Posterior vena cava (tissue), 2 donors: ENCODE measurements around the gene DDRGK1. TPM values are rescaled to one million over a fixed set of nuclear protein-coding genes. Genes with fewer than 3 reads are reported as not detected.

ENCODE experiments used
- DNase-seq: peaks from one replicate; pipeline ENCODE4 v3.0.0-alpha.2; 2020; ENCODE audit warnings: low spot score
- intact Hi-C, 2 donors: fragments of 100-400 bp; cut with DNase I; formaldehyde crosslinking; loops; one replicate each; pipeline versions ENCODE4 v1.14.1 to v1.14.2; 2022 to 2023
- total RNA-seq, 2 donors: library from RNA; stranded (reverse); fragmentation: NEBNext Ultra II Directional; extraction: Animal tissue kit (Norgen Biotek cat#: 25700); gene quantifications; one replicate each; pipeline ENCODE4 v1.2.1, GENCODE V29; 2021
- donor health status: DM: yes; HTN: yes; CAD: no.
- donor health status: DM: yes; HTN: yes; CAD: no.

Gene DDRGK1
- total RNA-seq, 2 donors from 2014 or later, result 38.3 to 38.6 TPM

DNA sequence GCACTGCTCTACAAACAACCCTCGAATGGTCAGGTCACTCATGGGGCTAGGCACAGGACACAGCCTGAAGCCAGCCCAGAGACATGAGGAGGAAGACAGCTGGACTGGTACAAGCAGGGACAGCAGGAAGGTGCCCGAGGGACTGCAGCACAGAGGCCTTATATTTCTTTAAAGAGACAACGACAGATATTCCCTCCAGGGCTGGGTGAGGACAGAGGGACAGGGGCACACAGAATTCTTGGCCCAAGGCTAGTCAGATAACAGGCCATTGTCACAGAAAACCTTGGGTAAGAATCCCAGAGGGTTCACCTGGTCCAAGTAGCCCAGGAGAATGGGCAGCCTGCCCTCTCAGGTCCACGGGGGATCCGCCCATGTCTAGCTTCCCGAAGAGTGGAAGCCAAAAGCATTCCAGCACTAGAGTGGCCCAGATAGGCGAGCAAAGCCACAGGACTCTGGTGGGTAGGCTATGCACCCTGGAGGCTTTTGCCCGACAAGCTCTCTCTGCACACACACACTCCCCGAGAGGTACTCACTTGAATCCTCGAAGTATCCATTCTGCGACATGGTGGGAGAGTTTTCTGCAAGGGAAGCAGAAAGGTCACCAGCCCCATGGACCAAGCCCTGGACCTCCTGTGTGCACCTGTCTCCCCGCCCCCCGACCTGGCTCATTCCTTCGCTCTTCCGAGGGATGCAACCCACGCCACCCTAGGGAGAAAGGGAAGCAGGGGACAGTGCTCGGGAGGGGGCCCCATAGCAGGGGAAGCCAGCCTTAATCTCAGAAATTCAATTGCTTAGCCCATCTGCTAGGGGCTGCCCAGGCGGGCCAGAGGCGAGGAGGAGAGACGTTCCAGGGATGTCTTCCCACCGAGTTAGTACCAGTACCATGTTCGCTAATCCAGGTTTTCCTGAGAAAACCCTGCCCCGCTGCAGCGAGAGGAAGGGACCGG is 32.8 kb upstream of the DDRGK1 start:
- DNase-seq, result no peak
- intact Hi-C loops, result no loop called here

DNA sequence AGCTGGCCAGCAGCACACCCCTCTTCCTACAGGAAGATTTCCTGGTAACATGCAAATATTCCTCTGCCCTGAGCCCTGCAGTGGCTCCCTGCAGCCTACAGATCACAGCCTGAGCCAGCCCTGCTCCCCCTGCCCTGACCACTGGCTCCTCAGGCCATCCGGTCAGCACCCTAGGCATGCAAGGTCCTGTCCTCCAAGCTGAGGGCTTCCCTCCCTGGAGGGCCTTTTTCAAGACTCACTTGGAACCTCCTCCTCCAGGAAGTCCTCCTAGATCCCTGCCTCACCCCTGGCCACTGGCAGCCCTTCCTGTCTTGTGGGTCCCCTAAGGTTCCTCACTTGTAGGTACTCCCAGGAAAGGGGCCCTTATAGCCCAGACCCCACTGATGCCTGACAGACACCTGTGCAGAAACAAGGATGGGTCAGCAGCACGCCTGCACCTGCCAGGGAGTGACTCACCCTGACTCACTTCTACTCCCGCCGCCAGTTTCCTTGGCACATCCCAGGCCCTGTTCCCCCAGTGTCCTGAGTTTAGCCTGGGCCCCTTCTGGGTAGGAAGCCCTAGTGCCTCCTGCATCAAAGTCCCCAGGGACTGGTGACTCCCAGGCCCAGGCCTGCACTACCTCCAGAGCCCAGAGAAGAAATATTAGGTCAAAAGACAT is 31.3 kb upstream of the DDRGK1 start:
- no peak for DNase-seq
- intact Hi-C loops, result no loop called here

DNA sequence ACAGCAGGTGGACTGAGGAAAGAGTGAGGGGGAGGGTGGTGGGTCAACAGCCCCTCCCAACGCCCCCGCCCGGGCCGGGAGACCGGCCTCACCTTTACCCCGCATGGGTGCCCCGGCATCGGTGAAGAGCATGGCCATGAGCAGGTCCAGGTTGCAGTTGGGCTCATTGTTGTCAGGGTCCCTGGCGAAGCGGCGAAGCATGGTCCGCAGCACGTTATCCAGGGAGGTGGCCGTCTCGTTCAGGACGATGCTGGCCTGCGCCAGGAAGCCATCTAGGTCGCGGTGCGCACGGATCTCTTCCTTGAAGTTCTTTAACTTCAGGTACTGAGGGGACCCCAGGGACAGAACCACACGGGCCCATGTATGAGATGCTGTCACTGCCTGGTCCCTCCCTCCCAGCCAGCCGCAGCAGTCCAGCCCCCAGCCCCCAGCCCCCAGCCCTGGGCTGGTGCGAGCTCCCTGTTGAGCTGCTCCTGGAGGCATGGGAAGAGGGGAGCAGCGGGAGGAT is 29.6 kb upstream of the DDRGK1 start:
- no peak for DNase-seq
- intact Hi-C loops, result no loop called here

DNA sequence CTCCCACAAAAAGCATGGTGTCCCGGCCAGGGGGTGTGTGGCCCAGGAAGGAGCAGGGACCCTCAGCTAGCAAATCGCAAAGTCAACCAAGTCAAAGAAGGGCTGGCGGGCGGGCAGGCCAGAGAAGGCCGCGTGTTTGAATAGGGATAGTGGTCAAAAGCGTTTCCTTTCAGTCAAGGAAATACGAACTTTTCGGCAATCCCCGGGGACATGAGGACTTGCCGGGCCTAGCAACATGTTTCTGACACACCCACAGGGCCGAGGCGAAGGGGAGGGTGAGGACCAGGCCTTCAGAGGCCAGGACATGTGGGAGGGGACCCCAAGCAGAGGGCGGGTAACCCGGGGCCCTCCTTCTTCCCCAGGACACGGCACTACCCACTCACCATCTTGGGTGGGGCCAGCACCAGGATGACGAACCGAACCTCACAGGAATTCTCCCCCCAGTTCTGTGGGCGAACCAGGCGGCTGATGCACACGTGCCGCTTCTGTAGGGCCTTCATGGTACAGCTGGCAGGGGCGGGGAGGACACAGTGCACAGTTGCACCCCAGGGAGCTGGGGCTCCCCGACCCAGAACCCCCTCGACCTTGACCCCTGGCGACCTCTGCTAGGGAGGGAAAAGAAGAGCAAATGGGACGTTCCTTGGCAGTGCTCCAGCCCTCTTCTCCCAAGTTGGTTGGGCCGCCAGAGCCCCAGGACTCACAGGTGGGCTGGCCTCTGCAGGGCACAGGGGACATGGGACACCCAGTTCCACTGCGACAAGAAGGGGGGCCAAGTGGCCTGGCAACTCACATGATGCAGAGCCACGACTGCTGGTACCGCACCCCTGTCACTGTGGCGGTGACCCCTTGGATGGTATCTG is 28.9 kb upstream of the DDRGK1 start:
- intact Hi-C loops, result no loop called here
- no peak for DNase-seq

DNA sequence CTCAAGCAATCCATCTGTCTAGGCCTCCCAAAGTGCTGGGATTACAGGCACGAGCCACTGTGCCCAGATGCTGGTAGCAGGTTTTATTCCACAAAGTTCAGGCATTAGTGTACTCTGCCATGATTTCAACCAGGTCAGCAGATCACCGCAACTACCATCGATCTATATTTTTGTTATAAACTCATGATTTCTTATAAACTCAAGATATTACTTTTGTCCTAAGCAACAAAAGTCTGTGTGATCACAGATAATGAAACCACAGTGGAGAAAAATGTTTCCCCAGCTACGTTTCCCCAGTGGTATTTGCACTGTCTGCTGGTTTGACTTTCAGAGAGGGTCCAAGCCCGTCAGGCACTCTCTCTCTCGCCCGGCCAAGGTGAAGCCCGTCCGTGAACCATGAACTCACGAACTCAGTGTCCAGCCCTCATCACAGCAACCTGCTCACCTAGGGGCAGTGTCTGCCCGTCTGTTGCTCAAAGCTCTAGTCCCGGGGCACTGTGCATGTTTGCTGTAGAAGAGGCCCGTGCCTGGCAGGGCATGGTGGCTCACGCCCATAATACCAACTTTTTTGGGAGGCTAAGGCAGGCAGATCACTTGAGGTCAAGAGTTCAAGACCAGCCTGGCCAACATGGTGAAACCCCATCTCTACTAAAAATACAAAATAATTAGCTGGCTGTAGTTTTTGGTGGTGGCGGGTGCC is 27.6 kb upstream of the DDRGK1 start:
- no peak for DNase-seq
- intact Hi-C loops, result no loop called here

DNA sequence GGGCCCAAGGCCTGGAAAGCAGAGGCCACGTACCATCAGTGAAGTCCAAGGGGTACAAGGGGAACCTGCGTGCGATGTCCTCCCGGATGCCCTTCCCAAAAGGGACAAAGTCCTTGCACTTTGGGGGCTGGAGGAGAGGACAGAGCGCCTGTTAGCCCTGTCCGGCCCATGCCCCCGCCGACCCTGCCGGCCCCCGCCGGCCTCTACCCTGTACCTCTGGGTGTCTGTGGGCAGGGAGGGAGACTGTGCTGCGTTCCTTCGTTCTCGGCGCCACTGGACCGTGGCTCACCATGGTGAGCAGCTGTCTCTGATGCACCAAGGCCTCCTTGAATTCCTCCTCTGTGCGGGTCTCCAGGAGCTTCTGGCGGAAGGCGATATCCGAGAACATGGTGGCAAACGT is 26.6 kb upstream of the DDRGK1 start:
- intact Hi-C loops, result no loop called here
- DNase-seq, result no peak

DNA sequence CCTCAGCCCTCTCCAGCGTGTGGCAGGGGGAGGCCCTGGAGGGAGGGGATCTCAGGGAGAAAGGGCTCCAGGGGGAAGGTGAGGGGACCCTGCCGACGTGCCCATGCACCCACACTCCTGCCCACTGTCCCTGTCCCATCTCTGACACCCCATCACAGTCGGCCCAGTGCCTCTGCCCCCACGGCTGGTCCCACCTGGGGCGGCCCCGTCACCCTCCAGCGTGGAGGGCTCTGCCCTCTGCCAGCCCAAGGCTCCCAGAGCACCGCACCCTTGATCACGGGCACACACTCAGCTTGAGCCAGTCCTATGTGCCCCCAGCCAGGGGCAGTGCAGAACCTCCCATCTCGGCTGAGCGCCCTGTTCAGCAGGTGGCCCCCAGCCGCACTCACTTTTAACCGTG is 25.3 kb upstream of the DDRGK1 start:
- intact Hi-C loops, result loop anchor here in 1 of 2 donors (1.0 kb wide), 1 partner anchor 28 kb away; no protein-coding TSS in a partner anchor
- DNase-seq, result no peak

DNA sequence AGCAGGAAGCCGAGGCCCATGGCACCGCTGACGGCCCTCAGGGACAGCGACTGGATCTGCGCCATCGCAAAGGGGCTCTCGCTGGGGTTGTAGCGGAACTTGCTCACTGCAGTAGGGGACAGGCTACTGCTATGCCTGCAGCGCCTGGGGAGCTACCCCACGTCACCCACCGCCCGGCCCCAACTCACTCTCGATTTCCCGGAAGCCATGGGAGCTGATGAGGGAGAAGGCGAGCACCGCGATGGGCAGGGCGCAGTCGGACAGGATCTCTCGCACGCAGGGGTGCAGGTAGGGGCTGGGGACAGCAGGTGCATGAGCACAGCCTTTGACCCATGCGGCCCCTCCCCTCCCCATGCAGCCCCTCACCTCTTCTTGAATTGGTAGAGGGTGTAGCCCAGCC is 24.7 kb upstream of the DDRGK1 start:
- intact Hi-C loops, result no loop called here
- no peak for DNase-seq

DNA sequence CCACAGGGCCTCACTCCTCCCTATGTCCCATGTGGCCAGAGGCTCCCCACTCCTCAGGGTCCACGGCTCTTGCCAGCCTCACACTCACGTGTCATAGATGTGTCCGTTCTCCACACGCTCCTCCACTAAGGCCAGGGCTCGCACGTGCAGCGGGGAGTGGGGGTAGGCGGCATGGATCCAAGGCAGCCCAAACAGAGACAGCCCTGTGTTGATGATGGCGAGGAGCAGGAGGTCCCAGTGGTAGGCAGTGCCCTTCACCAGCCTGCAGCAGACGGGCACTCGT is 24.2 kb upstream of the DDRGK1 start:
- DNase-seq, result no peak
- intact Hi-C loops, result no loop called here

DNA sequence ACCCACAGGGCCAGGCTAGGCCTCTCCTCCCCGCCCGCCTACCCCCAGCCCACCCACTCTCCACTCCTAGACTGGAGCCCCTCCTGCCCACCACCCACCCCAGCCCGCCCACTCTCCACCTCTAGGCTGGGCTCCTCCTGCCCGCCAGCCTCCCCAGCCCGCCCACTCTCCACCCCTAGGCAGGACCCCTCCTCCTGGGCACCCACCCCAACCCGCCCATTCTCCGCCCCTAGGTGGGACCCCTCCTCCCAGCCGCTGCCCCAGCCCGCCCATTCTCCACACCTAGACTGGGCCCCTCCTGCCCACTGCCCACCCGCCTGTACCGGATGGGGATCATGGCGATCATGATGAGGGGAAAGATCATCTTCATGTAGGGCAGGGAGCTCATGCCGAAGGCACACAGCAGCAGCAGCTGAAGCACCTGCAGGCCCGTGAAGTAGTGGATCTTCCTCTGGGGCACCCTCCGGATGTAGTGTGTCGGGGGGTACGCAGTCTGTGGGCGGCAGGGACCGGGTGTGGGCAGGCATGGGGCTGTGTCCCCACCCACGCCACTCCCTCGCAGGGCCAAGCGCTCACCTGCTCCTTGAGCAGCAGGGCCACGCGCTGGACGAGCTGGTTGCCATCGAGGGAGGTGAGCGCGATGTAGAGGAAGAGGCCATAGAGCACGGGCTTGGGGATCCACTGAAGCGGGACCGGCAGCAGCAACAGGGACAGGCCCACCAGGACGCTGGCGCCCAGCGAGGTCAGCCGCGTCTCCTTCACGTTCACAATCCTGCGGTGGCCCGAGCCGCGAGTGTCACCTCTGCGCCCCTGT is 23.7 kb upstream of the DDRGK1 start:
- DNase-seq, result no peak
- intact Hi-C loops, result no loop called here

DNA sequence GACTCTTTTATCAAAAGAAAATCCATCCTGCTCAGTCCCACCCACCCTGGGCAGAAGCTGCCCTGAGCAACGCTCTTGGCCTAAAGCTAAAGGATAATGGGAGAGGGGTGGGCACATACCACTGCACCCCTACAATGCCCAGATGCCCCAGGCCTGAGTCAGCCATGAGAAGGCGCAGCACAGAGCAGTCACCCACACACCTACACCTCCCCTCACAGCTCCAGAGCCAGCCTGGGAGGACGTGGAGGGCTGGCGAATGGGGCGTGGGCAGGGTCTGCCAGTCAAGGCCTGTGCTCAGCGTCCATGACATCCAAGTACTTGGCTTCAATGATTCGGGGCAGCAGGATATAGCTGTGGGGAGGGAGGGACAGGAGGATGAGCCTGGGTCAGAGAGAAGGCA is 23.0 kb upstream of the DDRGK1 start:
- DNase-seq, result no peak
- intact Hi-C loops, result no loop called here

DNA sequence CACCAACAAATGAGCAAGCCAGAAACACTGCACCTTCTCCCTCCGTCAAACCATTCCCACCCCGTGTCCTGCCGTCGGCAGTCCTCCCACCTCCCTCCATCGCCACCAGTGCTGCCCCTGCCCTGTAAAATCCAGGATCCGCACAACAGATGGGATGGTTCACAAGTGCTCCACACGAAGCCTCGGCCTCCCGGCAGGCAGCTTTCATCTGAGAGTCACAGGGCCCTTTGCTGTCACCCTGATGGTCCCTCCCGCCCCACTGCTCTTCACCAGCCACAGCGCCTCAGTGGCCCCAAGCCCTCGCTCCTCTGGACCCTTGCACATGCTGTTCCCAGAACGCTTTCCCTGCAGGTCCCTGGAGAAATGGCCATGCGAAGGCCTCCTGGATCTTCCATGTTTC is 22.4 kb upstream of the DDRGK1 start:
- DNase-seq, result no peak
- intact Hi-C loops, result no loop called here

DNA sequence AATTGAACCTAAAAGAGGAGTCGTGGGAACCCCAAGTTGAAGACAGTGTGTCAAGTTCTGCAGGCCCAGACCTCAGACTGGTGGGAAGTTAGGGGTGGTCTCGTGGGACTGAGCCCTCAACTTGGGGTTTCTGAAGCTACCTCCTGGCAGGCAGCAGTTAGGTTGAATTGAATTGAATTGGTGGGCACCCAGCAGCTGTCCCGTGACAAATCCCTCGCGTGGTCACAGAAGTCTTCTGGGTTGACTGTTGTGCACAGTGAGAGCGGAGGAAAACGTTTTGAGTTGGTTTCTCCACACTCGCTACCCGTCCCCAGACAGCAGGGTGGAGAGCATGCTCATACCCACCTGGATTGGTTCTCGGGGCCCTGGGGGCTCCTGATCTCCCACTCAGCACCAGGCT is 21.6 kb upstream of the DDRGK1 start:
- DNase-seq, result no peak
- intact Hi-C loops, result no loop called here

DNA sequence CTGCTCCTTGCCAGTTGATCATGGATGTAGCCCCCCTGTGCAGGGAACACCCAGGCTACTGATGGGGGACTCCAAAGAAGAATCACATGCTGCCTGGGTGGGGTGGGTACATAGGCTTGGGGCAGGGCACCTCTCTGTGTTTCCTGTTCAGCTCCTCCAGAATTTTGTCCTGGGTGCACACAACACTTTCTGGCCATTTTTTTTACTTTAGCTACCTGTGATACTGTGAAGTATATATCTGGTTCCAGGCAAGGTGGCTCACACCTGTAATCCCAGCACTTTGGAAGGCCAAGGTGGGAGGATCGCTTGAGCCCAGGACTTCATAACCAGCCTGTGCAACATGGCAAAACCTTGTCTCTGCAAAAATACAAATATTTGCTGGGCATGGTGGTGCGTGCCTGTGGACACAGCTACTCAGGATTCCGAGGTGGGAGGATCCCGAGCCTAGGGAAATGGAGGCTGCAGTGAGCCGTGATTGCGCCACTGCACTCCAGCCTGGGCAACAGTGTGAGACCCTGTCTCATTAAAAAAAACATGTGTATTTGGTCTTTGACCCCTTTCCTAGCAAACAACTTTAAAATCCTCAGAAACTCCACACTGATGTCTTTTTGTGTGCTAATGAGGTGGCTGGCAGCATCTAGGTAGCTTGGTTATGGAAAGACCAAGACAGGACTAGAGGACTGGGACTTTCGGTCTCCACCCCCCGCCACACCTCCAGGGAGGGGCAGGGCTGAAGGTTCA is 20.4 kb upstream of the DDRGK1 start:
- intact Hi-C loops, result no loop called here
- no peak for DNase-seq

DNA sequence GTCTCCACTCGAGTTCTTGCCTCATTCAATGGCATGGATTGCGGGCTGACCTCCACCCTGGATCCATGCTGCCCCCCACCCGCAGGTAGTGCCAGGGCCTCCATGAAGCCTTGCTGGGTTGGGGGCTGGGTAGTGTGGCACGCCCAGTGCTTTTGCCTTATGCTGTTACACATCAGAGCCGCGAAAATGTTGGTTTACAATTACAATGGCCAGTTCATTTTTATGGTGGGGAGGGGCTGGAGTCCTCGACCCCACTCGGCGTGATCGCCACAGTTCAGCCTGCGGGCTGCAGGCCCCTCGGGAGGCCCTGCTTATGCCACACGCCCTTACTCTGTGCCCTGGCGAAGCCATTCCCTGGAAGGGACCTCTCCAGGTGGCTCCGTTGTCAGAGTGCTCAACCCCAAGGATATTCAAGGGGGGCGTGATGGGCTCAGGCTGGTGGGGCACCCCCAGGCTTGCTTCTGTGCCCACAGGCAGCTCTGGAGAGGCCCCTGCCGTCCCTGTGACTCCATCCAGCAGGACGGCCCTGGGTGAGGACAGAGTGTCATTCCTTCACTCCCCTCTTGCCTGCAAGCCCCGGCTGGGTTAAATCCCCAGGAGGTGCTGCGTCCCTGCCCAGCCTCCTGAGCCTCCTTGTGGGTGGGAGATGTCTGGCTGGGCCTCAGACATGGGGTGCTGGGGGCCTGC is 19.7 kb upstream of the DDRGK1 start:
- intact Hi-C loops, result no loop called here
- DNase-seq, result no peak

DNA sequence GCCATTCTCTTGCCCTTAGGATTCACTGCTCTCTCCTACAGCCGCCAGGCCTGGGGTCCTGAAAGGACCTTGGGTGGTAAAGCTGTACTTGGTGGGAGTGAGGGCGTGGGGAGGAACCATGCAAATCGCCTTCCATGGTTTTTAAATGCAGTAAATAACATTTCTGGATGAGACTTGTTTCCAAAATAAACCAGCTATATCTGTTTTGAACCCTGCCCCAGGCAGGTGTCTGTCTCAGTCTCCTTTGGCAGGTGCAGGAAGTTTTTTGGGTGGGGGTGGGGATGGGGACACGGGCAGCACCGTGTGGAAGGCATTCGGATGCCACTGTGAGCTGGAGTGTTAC is 19.1 kb upstream of the DDRGK1 start:
- DNase-seq, result no peak
- intact Hi-C loops, result no loop called here
